Activated CD4-positive, alpha-beta memory T cell treated with anti-CD3 and anti-CD28 coated beads, Interleukin-2, amount 10 ng/mL, durations not matched to agents 7 days and 5 days (primary cell): ENCODE results near the gene BMPR2. TPM values are rescaled to one million over a fixed set of nuclear protein-coding genes. Genes with fewer than 3 reads are reported as not detected.
"Not testable (repeated sequence)": the region's sequence is repeated elsewhere in the genome, so short reads cannot be mapped to it uniquely, and the experiment has no call there.

Experiments used
- CTCF ChIA-PET: fragments of 350-600 bp; sonication (Branson Sonifier 250); formaldehyde crosslinking; loops from one replicate; lab custom pipeline; 2021; ENCODE audit warnings: antibody characterized with exemption, inconsistent platforms; lab: Charles Lee
- POLR2A ChIA-PET: fragments of 350-600 bp; sonication (Branson Sonifier 250); formaldehyde crosslinking; loops from one replicate; lab custom pipeline; 2021; ENCODE audit warnings: antibody characterized with exemption; lab: Charles Lee
- DNase-seq: peaks from one replicate; pipeline ENCODE4 v3.0.0-alpha.2; 2020
- H3K27ac Mint-ChIP-seq: one replicate; pipeline ENCODE4 v1.8.0; 2021; ENCODE audit warnings: mild to moderate bottlenecking, mixed read lengths
- H3K27me3 Mint-ChIP-seq: one replicate; pipeline ENCODE4 v1.8.0; 2021; ENCODE audit warnings: mixed read lengths
- H3K36me3 Mint-ChIP-seq: one replicate; pipeline ENCODE4 v1.8.0; 2021; ENCODE audit warnings: low read depth, mixed read lengths
- H3K4me1 Mint-ChIP-seq: one replicate; pipeline ENCODE4 v1.8.0; 2021; ENCODE audit warnings: mixed read lengths
- H3K4me3 Mint-ChIP-seq: one replicate; pipeline ENCODE4 v1.8.0; 2021; ENCODE audit warnings: mild to moderate bottlenecking, mixed read lengths
- H3K9me3 Mint-ChIP-seq: one replicate; pipeline ENCODE4 v1.8.0; 2021; ENCODE audit warnings: mixed read lengths
- total RNA-seq, 2 experiments: library from RNA; stranded (reverse); gene quantifications; one replicate each; pipeline ENCODE4 v1.2.3, GENCODE V29; 2021

The BMPR2 gene
- total RNA-seq, 2 experiments from 2014 or later, result 9.7 to 10.6 TPM

- H3K4me1 Mint-ChIP-seq, result no peaks in the 10 kb centered on the region
- no peak for DNase-seq
- H3K36me3 Mint-ChIP-seq, result no peaks in the 10 kb centered on the region
- no peaks in the 10 kb centered on the region for H3K27me3 Mint-ChIP-seq
- ChIA-PET POLR2A (no interaction called here), CTCF (no interaction called here)
- no peak overlapping the region for H3K27ac Mint-ChIP-seq
- no peaks in the 10 kb centered on the region for H3K9me3 Mint-ChIP-seq
- H3K4me3 Mint-ChIP-seq, result no peak overlapping the region
Observed at GRCh38 chr2:202490479-202490878, 114.4 kb downstream of the BMPR2 start.

- H3K36me3 Mint-ChIP-seq, result no peaks in the 10 kb centered on the region
- H3K4me1 Mint-ChIP-seq, result no peaks in the 10 kb centered on the region
- no peak overlapping the region for H3K27ac Mint-ChIP-seq
- DNase-seq, result no peak
- POLR2A ChIA-PET, result no interaction called here
- H3K27me3 Mint-ChIP-seq, result no peaks in the 10 kb centered on the region
- H3K4me3 Mint-ChIP-seq, result no peak overlapping the region
- no peaks in the 10 kb centered on the region for H3K9me3 Mint-ChIP-seq
- CTCF ChIA-PET, result no interaction called here
Observed at GRCh38 chr2:202491514-202491913, 115.4 kb downstream of the BMPR2 start.

GRCh38 chr2:202494300-202495229 is 118.4 kb downstream of the BMPR2 start:
- ChIA-PET POLR2A (no interaction called here), CTCF (no interaction called here)
- Mint-ChIP-seq H3K36me3 (no peaks in the 10 kb centered on the region), H3K4me3 (no peak overlapping the region), H3K9me3 (no peaks in the 10 kb centered on the region), H3K27me3 (no peaks in the 10 kb centered on the region), H3K27ac (no peak overlapping the region), H3K4me1 (no peaks in the 10 kb centered on the region)
- no peak for DNase-seq

- no peak for DNase-seq
- no peaks in the 10 kb centered on the region for H3K9me3 Mint-ChIP-seq
- no peaks in the 10 kb centered on the region for H3K36me3 Mint-ChIP-seq
- no peak overlapping the region for H3K4me3 Mint-ChIP-seq
- ChIA-PET CTCF (no interaction called here), POLR2A (no interaction called here)
- no peaks in the 10 kb centered on the region for H3K27me3 Mint-ChIP-seq
- H3K27ac Mint-ChIP-seq, result no peak overlapping the region
- no peaks in the 10 kb centered on the region for H3K4me1 Mint-ChIP-seq
Observed at GRCh38 chr2:202495230-202495604, 119.1 kb downstream of the BMPR2 start.

- CTCF ChIA-PET, H3K4me3 Mint-ChIP-seq, H3K4me1 Mint-ChIP-seq, DNase-seq, H3K27ac Mint-ChIP-seq, H3K27me3 Mint-ChIP-seq, POLR2A ChIA-PET, H3K9me3 Mint-ChIP-seq, H3K36me3 Mint-ChIP-seq: not testable (repeated sequence)
Observed at GRCh38 chr2:202496835-202497472, 120.8 kb downstream of the BMPR2 start.

- H3K27me3 Mint-ChIP-seq, DNase-seq, H3K4me1 Mint-ChIP-seq, H3K27ac Mint-ChIP-seq, POLR2A ChIA-PET, H3K36me3 Mint-ChIP-seq, CTCF ChIA-PET, H3K4me3 Mint-ChIP-seq, H3K9me3 Mint-ChIP-seq: not testable (repeated sequence)
Observed at GRCh38 chr2:202497473-202497866, 121.3 kb downstream of the BMPR2 start.

- H3K27ac Mint-ChIP-seq, H3K27me3 Mint-ChIP-seq, POLR2A ChIA-PET, H3K4me1 Mint-ChIP-seq, H3K4me3 Mint-ChIP-seq, H3K9me3 Mint-ChIP-seq, CTCF ChIA-PET, H3K36me3 Mint-ChIP-seq, DNase-seq: not testable (repeated sequence)
Observed at GRCh38 chr2:202499841-202500240, 123.7 kb downstream of the BMPR2 start.

GRCh38 chr2:202503276-202503675 is 127.1 kb downstream of the BMPR2 start:
- H3K27ac Mint-ChIP-seq, H3K27me3 Mint-ChIP-seq, H3K9me3 Mint-ChIP-seq, CTCF ChIA-PET, H3K36me3 Mint-ChIP-seq, H3K4me3 Mint-ChIP-seq, H3K4me1 Mint-ChIP-seq, DNase-seq, POLR2A ChIA-PET: not testable (repeated sequence)

- H3K4me3 Mint-ChIP-seq, result no peak overlapping the region
- H3K9me3 Mint-ChIP-seq, result no peaks in the 10 kb centered on the region
- CTCF ChIA-PET, result no interaction called here
- no peak overlapping the region for H3K27ac Mint-ChIP-seq
- no peak for DNase-seq
- H3K36me3 Mint-ChIP-seq, result peaks cover 2% of the 10 kb centered on the region
- H3K4me1 Mint-ChIP-seq, result no peaks in the 10 kb centered on the region
- POLR2A ChIA-PET, result no interaction called here
- no peaks in the 10 kb centered on the region for H3K27me3 Mint-ChIP-seq
Observed at GRCh38 chr2:202508686-202509085, 132.6 kb downstream of the BMPR2 start.

GRCh38 chr2:202510911-202511310 is 134.8 kb downstream of the BMPR2 start:
- Mint-ChIP-seq H3K27ac (no peak overlapping the region), H3K9me3 (no peaks in the 10 kb centered on the region), H3K27me3 (no peaks in the 10 kb centered on the region), H3K4me3 (no peak overlapping the region), H3K4me1 (peaks cover 4% of the 10 kb centered on the region), H3K36me3 (peaks cover 4% of the 10 kb centered on the region)
- ChIA-PET CTCF (no interaction called here), POLR2A (no interaction called here)
- DNase-seq, result no peak

- no peaks in the 10 kb centered on the region for H3K27me3 Mint-ChIP-seq
- no peak for DNase-seq
- H3K4me1 Mint-ChIP-seq, result peaks cover 4% of the 10 kb centered on the region
- peaks cover 4% of the 10 kb centered on the region for H3K36me3 Mint-ChIP-seq
- no peak overlapping the region for H3K27ac Mint-ChIP-seq
- CTCF ChIA-PET, result no interaction called here
- POLR2A ChIA-PET, result no interaction called here
- no peaks in the 10 kb centered on the region for H3K9me3 Mint-ChIP-seq
- H3K4me3 Mint-ChIP-seq, result no peak overlapping the region
Observed at GRCh38 chr2:202512176-202512575, 136.0 kb downstream of the BMPR2 start.

- Mint-ChIP-seq H3K4me3 (no peak overlapping the region), H3K36me3 (peaks cover 5% of the 10 kb centered on the region), H3K27me3 (no peaks in the 10 kb centered on the region), H3K27ac (peak overlapping the region; percentile 21), H3K4me1 (peaks cover 4% of the 10 kb centered on the region), H3K9me3 (no peaks in the 10 kb centered on the region)
- CTCF ChIA-PET, result no interaction called here
- DNase-seq, result no peak
- POLR2A ChIA-PET, result no interaction called here
Observed at GRCh38 chr2:202514732-202515131, 138.6 kb downstream of the BMPR2 start.

- H3K27me3 Mint-ChIP-seq, result no peaks in the 10 kb centered on the region
Observed at GRCh38 chr2:202519453-202519852, 143.3 kb downstream of the BMPR2 start.

GRCh38 chr2:202521470-202521869 is 145.3 kb downstream of the BMPR2 start:
- Mint-ChIP-seq H3K9me3 (no peaks in the 10 kb centered on the region), H3K27ac (no peak overlapping the region), H3K4me3 (no peak overlapping the region), H3K36me3 (peaks cover 8% of the 10 kb centered on the region), H3K27me3 (no peaks in the 10 kb centered on the region), H3K4me1 (no peaks in the 10 kb centered on the region)
- ChIA-PET POLR2A (no interaction called here), CTCF (no interaction called here)
- no peak for DNase-seq

More at GRCh38 chr2:202519453-202519852, 143.3 kb downstream of the BMPR2 start:
- Mint-ChIP-seq H3K27ac (no peak overlapping the region), H3K4me3 (no peak overlapping the region), H3K4me1 (peaks cover 4% of the 10 kb centered on the region), H3K36me3 (peaks cover 12% of the 10 kb centered on the region), H3K9me3 (no peaks in the 10 kb centered on the region)
- DNase-seq, result no peak
- CTCF ChIA-PET, result no interaction called here
- POLR2A ChIA-PET, result no interaction called here
